Measurements from ENCODE around the gene KRT17.

KRT17 gene

GRCh38 chr17:41619036-41619926 is 5.1 kb downstream of the KRT17 start:
- TF ChIP-seq, protein P1, sequence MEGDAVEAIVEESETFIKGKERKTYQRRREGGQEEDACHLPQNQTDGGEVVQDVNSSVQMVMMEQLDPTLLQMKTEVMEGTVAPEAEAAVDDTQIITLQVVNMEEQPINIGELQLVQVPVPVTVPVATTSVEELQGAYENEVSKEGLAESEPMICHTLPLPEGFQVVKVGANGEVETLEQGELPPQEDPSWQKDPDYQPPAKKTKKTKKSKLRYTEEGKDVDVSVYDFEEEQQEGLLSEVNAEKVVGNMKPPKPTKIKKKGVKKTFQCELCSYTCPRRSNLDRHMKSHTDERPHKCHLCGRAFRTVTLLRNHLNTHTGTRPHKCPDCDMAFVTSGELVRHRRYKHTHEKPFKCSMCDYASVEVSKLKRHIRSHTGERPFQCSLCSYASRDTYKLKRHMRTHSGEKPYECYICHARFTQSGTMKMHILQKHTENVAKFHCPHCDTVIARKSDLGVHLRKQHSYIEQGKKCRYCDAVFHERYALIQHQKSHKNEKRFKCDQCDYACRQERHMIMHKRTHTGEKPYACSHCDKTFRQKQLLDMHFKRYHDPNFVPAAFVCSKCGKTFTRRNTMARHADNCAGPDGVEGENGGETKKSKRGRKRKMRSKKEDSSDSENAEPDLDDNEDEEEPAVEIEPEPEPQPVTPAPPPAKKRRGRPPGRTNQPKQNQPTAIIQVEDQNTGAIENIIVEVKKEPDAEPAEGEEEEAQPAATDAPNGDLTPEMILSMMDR (IDR thresholded peaks at IDR 0.05), result no peak

GRCh38 chr17:41618341-41619035 is 5.9 kb downstream of the KRT17 start:
- TF ChIP-seq, protein P1 (IDR thresholded peaks at IDR 0.05), result no peak

- TF ChIP-seq, protein P1 (IDR thresholded peaks at IDR 0.05), result no peak
Measured at GRCh38 chr17:41617698-41618097, 6.7 kb downstream of the KRT17 start.

DNA sequence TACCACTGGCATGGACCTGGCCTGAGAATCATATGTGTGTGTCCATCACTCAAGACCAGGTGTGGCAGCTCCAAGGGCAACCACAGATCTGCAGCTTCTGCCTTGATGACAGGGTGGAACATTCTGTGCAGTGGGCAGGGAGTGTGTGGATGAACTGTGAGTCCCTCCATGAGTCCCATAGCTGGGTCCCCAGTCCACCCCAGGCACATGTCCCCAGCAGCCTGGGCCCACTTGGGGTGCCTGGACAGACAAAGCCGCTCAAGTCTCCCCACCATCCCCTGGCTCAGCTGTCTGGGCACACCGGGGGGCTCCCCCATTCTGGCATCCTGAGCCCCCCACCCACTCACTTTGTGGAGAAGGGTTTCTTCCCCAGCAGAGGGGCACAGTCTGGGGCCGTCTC is 7.2 kb downstream of the KRT17 start:
- TF ChIP-seq, protein P1 (IDR thresholded peaks at IDR 0.05), result no peak

DNA sequence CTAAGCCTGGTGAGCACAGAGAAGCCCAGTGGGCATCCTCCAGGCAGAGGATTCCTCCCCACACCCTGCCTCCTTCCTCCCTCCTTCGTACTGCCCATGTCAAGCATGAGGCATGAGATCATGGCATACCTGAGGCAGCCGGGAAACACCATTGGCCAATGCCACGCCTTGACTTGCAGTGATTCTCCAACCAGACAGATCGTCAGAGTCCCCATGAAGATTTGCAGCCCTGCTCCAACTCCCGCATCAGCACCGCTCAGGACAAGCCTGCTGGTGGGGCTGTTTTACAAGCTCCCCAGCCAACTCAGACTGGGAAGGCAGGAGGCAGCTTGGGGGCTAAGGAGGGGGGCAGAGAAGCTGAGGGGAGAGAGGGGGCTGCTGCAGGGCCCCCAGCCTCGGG is 8.9 kb downstream of the KRT17 start:
- TF ChIP-seq, protein P1 (IDR thresholded peaks at IDR 0.05), result no peak

DNA sequence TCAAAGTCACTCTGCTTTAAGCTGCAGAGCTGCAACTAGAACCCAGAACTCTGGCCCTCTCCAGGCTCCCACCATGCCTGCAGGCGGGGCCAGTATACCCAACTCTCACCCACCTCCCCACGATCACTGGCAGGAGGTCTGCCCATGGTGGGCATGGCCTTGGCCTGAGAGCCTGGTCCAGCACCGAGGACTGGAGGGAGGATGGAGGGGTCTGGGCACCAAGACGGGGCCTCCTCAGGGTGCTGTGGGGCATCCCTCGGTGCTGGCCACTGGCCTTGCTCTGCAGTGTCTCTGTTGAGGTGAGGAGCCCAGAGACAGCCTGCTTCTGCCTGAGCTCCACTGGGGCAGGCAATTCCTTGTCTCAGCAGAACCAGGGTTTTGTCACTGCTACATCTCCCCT is 10.3 kb downstream of the KRT17 start:
- TF ChIP-seq, protein P1 (IDR thresholded peaks at IDR 0.05), result no peak

DNA sequence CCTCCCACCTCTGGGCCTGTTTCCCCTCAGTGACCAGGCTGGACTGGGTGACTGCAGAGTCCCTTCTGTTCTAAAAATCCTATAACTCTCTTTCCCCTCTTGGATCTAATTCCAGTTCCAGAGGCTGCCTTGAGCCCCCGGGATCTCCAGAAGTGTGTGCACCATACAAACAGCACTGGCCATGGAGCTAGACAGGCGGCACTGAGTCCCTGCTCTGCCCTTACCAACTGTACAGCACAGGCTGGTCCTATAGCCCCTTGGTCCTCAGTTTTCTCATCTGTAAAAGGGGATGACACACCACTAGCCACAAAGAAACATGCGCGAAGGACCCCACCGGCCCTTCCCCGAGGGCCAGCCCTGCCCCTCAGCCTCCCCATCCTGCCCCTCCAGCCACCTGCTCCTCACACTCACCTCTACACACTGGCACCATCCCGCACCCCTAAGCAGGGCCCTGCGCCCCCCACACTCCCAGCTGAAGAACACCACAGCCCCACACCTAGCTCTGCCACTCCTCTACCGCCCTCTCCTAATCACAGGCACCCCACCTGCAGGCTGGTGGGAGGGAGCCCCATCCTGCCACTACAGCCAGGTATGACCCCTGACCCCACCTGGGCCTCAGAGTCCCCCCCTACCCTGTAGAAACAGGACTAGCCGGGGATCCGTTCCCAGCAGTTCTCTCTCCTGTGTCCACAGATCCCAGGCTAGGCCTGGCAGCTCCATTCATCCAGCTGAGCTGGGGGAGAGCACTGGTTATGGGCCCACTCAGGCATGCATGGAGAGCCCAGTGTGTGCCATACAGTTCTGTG is 10.9 kb downstream of the KRT17 start:
- TF ChIP-seq, protein P1 (IDR thresholded peaks at IDR 0.05), result no peak
